VCaP (cell line): ENCODE measurements around the gene LHPP.
"Not testable (repeated sequence)": the region's sequence is repeated elsewhere in the genome, so short reads cannot be mapped to it uniquely, and the experiment has no call there.

ENCODE experiments used
- H3K27ac ChIP-seq: fragments of 450-650 bp; 2 replicates; pipeline ENCODE4 v1.5.1; 2017
- CTCF ChIP-seq: fragments of 450-650 bp; conservative IDR thresholded peaks from 2 replicates; pipeline ENCODE4 v1.5.1; 2017; ENCODE audit warnings: mild to moderate bottlenecking, moderate library complexity

The LHPP gene

GRCh38 chr10:124433461-124433860 lies 28.2 kb upstream of the LHPP start:
- no peak for TF ChIP-seq CTCF
- no peak overlapping the region for H3K27ac ChIP-seq

- not testable (repeated sequence) for H3K27ac ChIP-seq
Measured at GRCh38 chr10:124435683-124436082, 25.9 kb upstream of the LHPP start.

GRCh38 chr10:124436191-124436638 lies 25.4 kb upstream of the LHPP start:
- H3K27ac ChIP-seq = no peak overlapping the region

GRCh38 chr10:124441694-124442093 lies 19.9 kb upstream of the LHPP start:
- H3K27ac ChIP-seq = not testable (repeated sequence)

More at GRCh38 chr10:124436191-124436638, 25.4 kb upstream of the LHPP start:
- no peak for TF ChIP-seq CTCF

GRCh38 chr10:124446830-124447750 lies 14.5 kb upstream of the LHPP start:
- TF ChIP-seq CTCF = no peak
- H3K27ac ChIP-seq = no peak overlapping the region

GRCh38 chr10:124447751-124448466 lies 13.7 kb upstream of the LHPP start:
- no peak for TF ChIP-seq CTCF
- H3K27ac ChIP-seq = no peak overlapping the region

GRCh38 chr10:124448696-124449169 lies 12.9 kb upstream of the LHPP start:
- H3K27ac ChIP-seq = no peak overlapping the region

More at GRCh38 chr10:124448696-124449169, 12.9 kb upstream of the LHPP start:
- no peak for TF ChIP-seq CTCF
